AG20443 (cell line): Measurements from ENCODE around the gene PSMD11.

ENCODE experiments used
- DNase-seq: peaks from one replicate; pipeline ENCODE4 v3.0.0; 2012; ENCODE audit warnings: low spot score, mixed read lengths

PSMD11 gene

DNA sequence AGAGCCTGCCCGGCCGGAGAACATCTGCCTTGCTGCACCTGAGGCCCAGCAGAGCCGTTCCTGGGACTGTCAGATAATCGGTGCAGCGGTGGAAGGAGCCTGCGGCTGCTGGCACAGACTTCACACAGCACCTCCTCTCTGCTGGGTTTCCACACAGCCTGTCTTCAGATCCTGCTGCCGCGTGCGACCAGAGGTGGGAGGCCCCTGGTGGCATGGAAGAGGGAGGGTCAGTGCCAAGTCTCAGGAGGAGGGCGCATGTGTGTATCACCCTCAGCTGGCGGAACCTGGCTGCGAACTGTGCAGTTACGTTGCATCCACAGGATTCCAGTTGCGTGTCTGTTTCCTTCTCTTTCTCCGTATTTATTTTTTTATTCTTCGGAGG is 45.8 kb downstream of the PSMD11 start:
- DNase-seq = no peak

GRCh38 chr17:32491371-32492263 is 47.3 kb downstream of the PSMD11 start:
- DNase-seq = no peak

GRCh38 chr17:32492264-32492589 is 47.9 kb downstream of the PSMD11 start:
- DNase-seq = no peak

- DNase-seq = no peak
These were observed 48.5 kb downstream of the PSMD11 start for GRCh38 chr17:32492648-32493289.

DNA sequence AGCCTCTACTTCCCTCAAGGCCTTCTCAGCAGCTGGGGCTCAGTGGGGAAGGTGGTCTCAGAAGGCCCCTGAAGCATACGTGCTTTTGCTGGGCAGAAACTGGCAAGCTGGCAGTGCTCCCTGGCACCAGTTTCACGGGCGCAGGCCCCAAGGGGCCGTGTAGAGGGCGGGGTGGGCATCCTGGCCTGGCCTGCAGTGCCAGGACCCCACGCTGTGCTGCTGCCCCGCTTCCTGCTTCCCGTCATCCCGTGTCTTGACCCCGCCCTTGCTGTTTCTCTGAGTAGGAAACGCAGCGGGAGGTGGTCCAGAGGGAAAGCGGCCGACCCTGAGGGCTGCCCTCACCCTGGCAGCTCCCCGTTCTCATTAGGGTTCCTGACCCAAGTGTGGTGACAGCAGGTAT is 49.3 kb downstream of the PSMD11 start:
- no peak for DNase-seq

GRCh38 chr17:32493976-32494513 is 49.7 kb downstream of the PSMD11 start:
- DNase-seq = no peak

DNA sequence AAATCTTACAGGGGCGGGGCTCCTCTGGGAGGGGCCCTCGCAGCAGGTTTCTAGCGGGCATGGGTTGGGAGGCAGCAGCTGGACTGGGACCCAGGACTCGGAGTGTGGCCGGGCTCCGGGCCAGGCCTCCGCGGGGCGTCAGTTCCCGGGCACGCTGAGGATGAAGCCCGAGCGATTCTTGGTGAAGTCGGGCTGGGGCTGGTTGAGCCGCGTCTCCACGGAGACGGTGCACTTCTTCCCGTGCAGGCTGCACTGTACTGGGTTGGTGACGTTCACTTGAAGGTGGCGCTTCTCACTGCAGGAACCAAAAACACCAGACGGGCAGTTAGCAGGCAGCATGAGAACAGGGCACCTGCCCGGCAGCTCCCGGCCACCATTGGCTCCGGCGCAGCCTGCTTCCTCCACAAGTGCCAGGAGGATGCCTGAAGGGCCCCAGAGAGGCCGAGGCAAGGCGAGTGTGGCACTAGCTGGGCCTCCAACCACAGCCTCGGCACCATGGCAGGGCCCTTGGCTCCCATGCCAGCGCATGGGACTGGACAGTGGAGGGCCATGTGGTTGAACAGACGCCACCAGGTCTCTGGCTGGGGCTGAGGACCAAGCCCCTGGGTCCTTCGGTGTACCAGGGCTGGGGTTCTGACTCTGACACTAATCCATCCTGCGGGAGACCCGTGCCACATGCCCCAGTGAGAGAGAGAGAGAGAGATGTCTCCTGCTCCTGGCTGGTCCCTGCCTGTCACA is 50.5 kb downstream of the PSMD11 start:
- no peak for DNase-seq

GRCh38 chr17:32495359-32496231 is 51.3 kb downstream of the PSMD11 start:
- peak; percentile 29 for DNase-seq

DNA sequence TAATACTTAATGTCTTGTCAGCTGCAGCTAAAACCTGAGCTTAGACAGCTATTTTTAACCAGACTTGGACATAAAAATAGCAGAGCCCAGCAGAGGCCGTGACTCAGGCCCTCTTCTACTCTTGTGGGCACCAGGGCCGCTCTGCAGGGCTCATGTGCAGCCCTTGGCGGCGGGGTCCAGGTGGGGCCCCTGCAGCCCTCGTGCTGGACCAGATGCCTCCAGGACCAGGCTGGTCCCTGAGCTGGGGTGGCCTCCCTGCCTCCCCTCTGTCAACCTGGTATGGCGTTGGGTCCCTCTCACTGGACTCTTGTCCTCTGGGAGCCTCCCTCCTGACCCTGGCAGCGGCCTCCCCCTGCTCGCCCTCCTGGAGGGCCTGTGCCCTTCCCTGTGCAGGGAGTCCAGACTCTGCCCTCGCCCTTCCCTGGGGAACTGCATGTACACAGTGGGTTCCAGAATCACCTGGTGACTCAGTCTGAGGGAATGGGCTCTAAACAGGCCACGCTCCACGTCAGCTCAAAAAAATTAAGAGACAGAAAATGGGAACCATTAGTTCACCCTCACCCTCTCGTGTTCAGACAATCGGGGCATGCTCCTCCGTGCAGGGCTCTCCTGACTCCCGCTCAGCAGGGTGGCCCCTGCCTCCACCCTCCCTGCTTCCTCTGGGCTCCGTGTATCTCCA is 52.2 kb downstream of the PSMD11 start:
- peak; percentile 64 for DNase-seq

- peak; percentile 31 for DNase-seq
These were observed 53.3 kb downstream of the PSMD11 start for GRCh38 chr17:32497431-32498205.

- DNase-seq = no peak
These were observed 54.1 kb downstream of the PSMD11 start for GRCh38 chr17:32498391-32498790.

GRCh38 chr17:32502013-32502412 is 57.7 kb downstream of the PSMD11 start:
- DNase-seq = no peak

- DNase-seq = no peak
These were observed 58.4 kb downstream of the PSMD11 start for GRCh38 chr17:32502710-32503109.

DNA sequence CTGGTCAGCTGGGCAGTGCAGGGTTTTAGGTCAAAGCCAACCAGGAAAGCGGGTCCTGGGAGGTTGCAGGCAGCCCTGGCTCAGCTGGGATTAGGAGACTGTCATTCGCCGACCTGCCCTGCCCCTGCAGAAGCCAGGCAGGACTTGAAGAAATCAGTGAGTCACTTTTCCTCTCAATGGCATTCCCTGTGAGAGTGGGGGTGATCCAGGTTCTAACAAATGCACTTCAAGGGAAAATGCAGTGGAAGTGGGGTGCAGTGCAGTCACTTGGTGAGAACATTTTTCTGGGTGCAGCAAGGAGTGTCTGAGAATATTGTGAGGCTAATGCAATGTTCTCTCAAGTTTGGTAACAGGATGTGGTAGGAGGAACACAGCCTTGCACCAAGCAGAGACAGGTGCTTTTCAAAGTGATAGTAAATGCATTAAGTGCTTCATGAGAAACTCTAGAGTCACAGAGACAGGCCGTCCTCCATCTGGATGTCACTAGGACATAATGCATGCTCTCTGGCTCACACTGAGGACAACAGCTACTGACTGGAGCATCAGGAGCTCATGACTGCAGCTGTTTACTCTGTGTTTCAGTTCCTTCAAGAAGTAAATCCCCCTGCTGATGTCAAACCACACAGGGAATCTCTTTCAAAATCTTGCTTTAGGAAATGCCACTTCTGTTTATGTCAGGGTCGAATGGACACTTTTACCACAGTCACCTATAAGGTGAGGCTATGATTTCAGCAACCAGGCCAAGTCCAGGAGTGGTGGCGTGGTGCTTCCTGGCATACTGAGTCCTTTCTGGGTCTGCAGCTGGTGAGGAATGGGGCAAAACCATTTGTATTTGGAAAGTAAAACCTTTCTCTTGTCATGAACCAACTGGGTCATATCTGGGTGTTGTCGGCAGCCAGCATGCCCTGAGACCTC is 59.2 kb downstream of the PSMD11 start:
- no peak for DNase-seq

- peak; percentile 39 for DNase-seq
These were observed 60.1 kb downstream of the PSMD11 start for GRCh38 chr17:32504166-32504990.

DNA sequence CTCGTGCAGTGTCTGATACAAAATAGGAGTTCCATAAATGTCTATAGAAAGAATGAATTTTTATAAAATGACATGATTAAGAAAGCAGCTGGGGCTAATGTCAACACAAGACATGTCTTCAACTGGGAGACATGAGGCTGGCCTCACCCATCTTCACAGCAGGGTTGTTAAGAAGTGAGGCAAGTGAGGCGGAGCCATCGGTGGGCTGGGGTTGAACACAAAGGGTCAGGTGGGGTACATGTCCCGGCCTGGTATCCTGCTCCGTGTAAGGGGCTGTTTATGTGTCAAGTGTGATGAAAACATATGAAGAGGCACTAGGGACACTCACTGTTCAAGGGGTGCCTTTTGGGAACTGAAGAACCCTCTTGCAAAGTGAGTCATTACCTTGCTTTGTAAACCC is 64.6 kb downstream of the PSMD11 start:
- no peak for DNase-seq

GRCh38 chr17:32510466-32510865 is 66.2 kb downstream of the PSMD11 start:
- no peak for DNase-seq

GRCh38 chr17:32512328-32512727 is 68.0 kb downstream of the PSMD11 start:
- no peak for DNase-seq
